Glutamatergic neuron (in vitro differentiated cells): ENCODE results near the gene TPCN2. TPM values are rescaled to one million over a fixed set of nuclear protein-coding genes. Genes with fewer than 3 reads are reported as not detected.

Experiments
- DNase-seq: peaks from one replicate; pipeline ENCODE4 v3.0.0; 2022
- H3K27ac Mint-ChIP-seq: one replicate; pipeline ENCODE4 v1.8.0; 2020; ENCODE audit warnings: mild to moderate bottlenecking, mixed read lengths, inconsistent platforms; ENCODE audit not compliant: unreplicated experiment
- H3K27me3 Mint-ChIP-seq: one replicate; pipeline ENCODE4 v1.8.0; 2020; ENCODE audit warnings: mild to moderate bottlenecking, moderate library complexity, mixed read lengths, inconsistent platforms; ENCODE audit not compliant: unreplicated experiment
- H3K36me3 Mint-ChIP-seq: one replicate; pipeline ENCODE4 v1.8.0; 2020; ENCODE audit warnings: mild to moderate bottlenecking, mixed read lengths, inconsistent platforms; ENCODE audit not compliant: unreplicated experiment
- H3K4me1 Mint-ChIP-seq: one replicate; pipeline ENCODE4 v1.8.0; 2020; ENCODE audit warnings: mild to moderate bottlenecking, low read depth, mixed read lengths, inconsistent platforms; ENCODE audit not compliant: unreplicated experiment
- H3K4me3 Mint-ChIP-seq: one replicate; pipeline ENCODE4 v1.8.0; 2020; ENCODE audit warnings: mild to moderate bottlenecking, mixed read lengths, inconsistent platforms; ENCODE audit not compliant: unreplicated experiment
- H3K9me3 Mint-ChIP-seq: one replicate; pipeline ENCODE4 v1.8.0; 2020; ENCODE audit warnings: mild to moderate bottlenecking, moderate library complexity, mixed read lengths, inconsistent platforms; ENCODE audit not compliant: unreplicated experiment
- total RNA-seq: library from RNA; stranded (reverse); fragmentation: NEBNext Ultra II Directional; extraction: Animal tissue kit (Norgen Biotek cat#: 25700); gene quantifications from one replicate; pipeline ENCODE4 v1.2.1, GENCODE V29; 2021; ENCODE audit not compliant: unreplicated experiment
- TF ChIP-seq, protein P1 (sequence below): fragments of 200-600 bp; sonication (generic); IDR thresholded peaks from one replicate; pipeline ENCODE4 v1.5.0; 2021; ENCODE audit not compliant: partially characterized antibody, unreplicated experiment

The TPCN2 gene
- total RNA-seq, 1 donor from 2014 or later = 17.2 TPM

DNA sequence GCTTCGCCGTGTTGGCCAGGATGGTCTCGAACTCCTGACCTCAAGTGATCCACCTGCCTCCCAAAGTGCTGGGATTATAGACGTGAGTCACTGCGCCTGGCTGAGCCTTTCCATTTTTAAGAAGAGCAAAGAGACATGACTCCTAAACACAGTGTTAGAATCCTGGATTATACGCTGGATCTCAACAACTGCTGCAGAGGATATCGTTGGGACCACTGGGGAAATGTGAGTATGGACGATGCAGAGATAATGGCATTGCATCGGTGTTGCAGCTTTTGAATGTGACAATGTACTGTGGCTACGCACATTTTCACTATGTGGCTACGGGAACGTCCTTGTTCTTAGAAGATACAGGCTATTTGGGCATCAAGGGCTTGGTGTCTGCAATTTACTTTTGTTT is 41.9 kb upstream of the TPCN2 start:
- Mint-ChIP-seq H3K4me1 (peaks cover 8% of the 10 kb centered on the region), H3K9me3 (peaks cover 3% of the 10 kb centered on the region), H3K36me3 (no peaks in the 10 kb centered on the region), H3K27me3 (peaks cover 4% of the 10 kb centered on the region), H3K27ac (no peak overlapping the region), H3K4me3 (no peak overlapping the region)
- TF ChIP-seq, protein P1, sequence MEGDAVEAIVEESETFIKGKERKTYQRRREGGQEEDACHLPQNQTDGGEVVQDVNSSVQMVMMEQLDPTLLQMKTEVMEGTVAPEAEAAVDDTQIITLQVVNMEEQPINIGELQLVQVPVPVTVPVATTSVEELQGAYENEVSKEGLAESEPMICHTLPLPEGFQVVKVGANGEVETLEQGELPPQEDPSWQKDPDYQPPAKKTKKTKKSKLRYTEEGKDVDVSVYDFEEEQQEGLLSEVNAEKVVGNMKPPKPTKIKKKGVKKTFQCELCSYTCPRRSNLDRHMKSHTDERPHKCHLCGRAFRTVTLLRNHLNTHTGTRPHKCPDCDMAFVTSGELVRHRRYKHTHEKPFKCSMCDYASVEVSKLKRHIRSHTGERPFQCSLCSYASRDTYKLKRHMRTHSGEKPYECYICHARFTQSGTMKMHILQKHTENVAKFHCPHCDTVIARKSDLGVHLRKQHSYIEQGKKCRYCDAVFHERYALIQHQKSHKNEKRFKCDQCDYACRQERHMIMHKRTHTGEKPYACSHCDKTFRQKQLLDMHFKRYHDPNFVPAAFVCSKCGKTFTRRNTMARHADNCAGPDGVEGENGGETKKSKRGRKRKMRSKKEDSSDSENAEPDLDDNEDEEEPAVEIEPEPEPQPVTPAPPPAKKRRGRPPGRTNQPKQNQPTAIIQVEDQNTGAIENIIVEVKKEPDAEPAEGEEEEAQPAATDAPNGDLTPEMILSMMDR = no peak
- DNase-seq = no peak

- Mint-ChIP-seq H3K36me3 (no peaks in the 10 kb centered on the region), H3K4me3 (no peak overlapping the region), H3K27me3 (peaks cover 4% of the 10 kb centered on the region), H3K27ac (no peak overlapping the region), H3K4me1 (peaks cover 12% of the 10 kb centered on the region), H3K9me3 (peaks cover 5% of the 10 kb centered on the region)
- no peak for DNase-seq
- TF ChIP-seq, protein P1 = no peak
Observed at GRCh38 chr11:69007975-69008381, 40.8 kb upstream of the TPCN2 start.

GRCh38 chr11:69008737-69009440 is 39.8 kb upstream of the TPCN2 start:
- no peaks in the 10 kb centered on the region for H3K36me3 Mint-ChIP-seq
- DNase-seq = no peak
- H3K27ac Mint-ChIP-seq = no peak overlapping the region
- TF ChIP-seq, protein P1 = no peak
- no peak overlapping the region for H3K4me3 Mint-ChIP-seq
- peaks cover 4% of the 10 kb centered on the region for H3K27me3 Mint-ChIP-seq
- H3K4me1 Mint-ChIP-seq = peaks cover 13% of the 10 kb centered on the region
- peaks cover 5% of the 10 kb centered on the region for H3K9me3 Mint-ChIP-seq

GRCh38 chr11:69009441-69010211 is 39.1 kb upstream of the TPCN2 start:
- no peak overlapping the region for H3K4me3 Mint-ChIP-seq
- DNase-seq = no peak
- TF ChIP-seq, protein P1 = no peak
- H3K9me3 Mint-ChIP-seq = peaks cover 5% of the 10 kb centered on the region
- H3K4me1 Mint-ChIP-seq = peaks cover 17% of the 10 kb centered on the region
- no peak overlapping the region for H3K27ac Mint-ChIP-seq
- peaks cover 4% of the 10 kb centered on the region for H3K27me3 Mint-ChIP-seq
- H3K36me3 Mint-ChIP-seq = no peaks in the 10 kb centered on the region

DNA sequence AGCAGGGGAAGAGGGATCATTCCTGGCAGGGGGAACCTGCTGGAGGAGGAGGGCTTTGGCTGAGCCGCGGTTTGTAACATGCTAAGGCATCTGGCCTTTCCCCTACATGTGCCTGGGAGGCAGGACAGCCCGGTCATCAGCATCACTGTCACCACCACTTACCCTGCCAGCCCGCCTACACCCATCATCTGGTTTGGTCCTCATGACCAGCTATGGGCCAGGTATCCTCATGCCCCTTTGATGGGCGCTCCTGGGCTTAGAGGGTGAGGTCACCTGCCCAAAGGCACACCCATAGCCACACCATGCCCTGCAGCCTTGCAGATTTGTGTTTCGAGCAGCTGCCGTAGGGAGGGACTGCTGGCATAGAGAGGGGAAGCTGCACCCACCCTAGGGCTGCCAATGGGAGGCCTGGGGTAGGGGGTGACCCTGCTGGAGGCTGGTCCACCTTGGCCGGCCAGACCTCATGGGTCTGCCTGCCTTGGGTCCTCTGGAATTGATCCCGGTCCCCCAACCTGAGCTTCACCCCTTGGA is 38.3 kb upstream of the TPCN2 start:
- no peak for DNase-seq
- H3K27me3 Mint-ChIP-seq = peaks cover 4% of the 10 kb centered on the region
- H3K9me3 Mint-ChIP-seq = peaks cover 5% of the 10 kb centered on the region
- H3K27ac Mint-ChIP-seq = no peak overlapping the region
- peaks cover 17% of the 10 kb centered on the region for H3K4me1 Mint-ChIP-seq
- no peak overlapping the region for H3K4me3 Mint-ChIP-seq
- TF ChIP-seq, protein P1 = no peak
- no peaks in the 10 kb centered on the region for H3K36me3 Mint-ChIP-seq
